SK-N-SH (cell line): ENCODE measurements around the gene CALHM1.

Experiments
- CTCF ChIP-seq: fragments of 200-600 bp; sonication (generic); IDR thresholded peaks from 2 replicates; pipeline ENCODE4 v1.6.1; 2017; ENCODE audit warnings: antibody characterized with exemption, mild to moderate bottlenecking, moderate library complexity
- EP300 ChIP-seq, 2 experiments: IDR thresholded peaks; 2 replicates each; pipeline versions ENCODE4 v1.4.0 to v1.6.1; 2012; ENCODE audit warnings: borderline replicate concordance in 1 of 2, low read depth in 1 of 2, low read length in 1 of 2
- EZH2phosphoT487 ChIP-seq: fragments of 200-600 bp; sonication (generic); IDR thresholded peaks from 2 replicates; pipeline ENCODE4 v1.6.1; 2017; ENCODE audit warnings: low read depth, mixed run types, mild to moderate bottlenecking, antibody characterized with exemption, moderate library complexity, borderline replicate concordance
- GATA2 ChIP-seq: sonication (generic); formaldehyde crosslinking; IDR thresholded peaks from 2 replicates; pipeline ENCODE4 v1.5.0; 2020; ENCODE audit warnings: mild to moderate bottlenecking, missing genetic modification reagents
- MAX ChIP-seq: IDR thresholded peaks from 2 replicates; pipeline ENCODE4 v1.4.0; 2012; ENCODE audit warnings: low read depth
- MXI1 ChIP-seq: IDR thresholded peaks from 2 replicates; pipeline ENCODE4 v1.6.1; 2012; ENCODE audit warnings: mild to moderate bottlenecking, low read depth, low read length, improper control_type of control experiment
- POLR2AphosphoS5 ChIP-seq: IDR thresholded peaks from 2 replicates; pipeline ENCODE4 v1.6.1; 2012; ENCODE audit warnings: low read depth, low read length
- USF1 ChIP-seq: IDR thresholded peaks from 2 replicates; pipeline ENCODE4 v1.4.0; 2012; ENCODE audit warnings: low read depth, borderline replicate concordance

- TF ChIP-seq MXI1 (no peak), CTCF (no peak), POLR2AphosphoS5 (no peak), MAX (no peak), EP300 (IDR thresholded peaks at IDR 0.05; ENCODE audit: borderline replicate concordance in 1 of 2, low read depth in 1 of 2, low read length in 1 of 2) (no peak), GATA2 (CRISPR knock-in tag) (no peak), EZH2phosphoT487 (no peak), USF1 (no peak)
These were observed 4.8 kb upstream of the CALHM1 start for GRCh38 chr10:103463499-103463898.
